Measurements from ENCODE around the gene LATS2. TPM values are rescaled to one million over a fixed set of nuclear protein-coding genes. Genes with fewer than 3 reads are reported as not detected.

LATS2 gene
- total RNA-seq, 2 experiments from 2014 or later = 2.3 to 2.4 TPM

- no peak for DNase-seq
- no peak for ATAC-seq (ENCODE audit: low read depth)
- Mint-ChIP-seq H3K27me3 (peaks cover 3% of the 10 kb centered on the region), H3K4me1 (no peaks in the 10 kb centered on the region), H3K27ac (no peak overlapping the region), H3K36me3 (no peaks in the 10 kb centered on the region), H3K9me3 (no peaks in the 10 kb centered on the region), H3K4me3 (no peak overlapping the region)
- POLR2A ChIA-PET = no interaction called here
Observed at GRCh38 chr13:20995245-20995838, 66.0 kb downstream of the LATS2 start.

- Mint-ChIP-seq H3K4me1 (no peaks in the 10 kb centered on the region), H3K27me3 (peaks cover 3% of the 10 kb centered on the region), H3K27ac (no peak overlapping the region), H3K4me3 (no peak overlapping the region), H3K36me3 (no peaks in the 10 kb centered on the region), H3K9me3 (no peaks in the 10 kb centered on the region)
- ATAC-seq (ENCODE audit: low read depth) (no peak), DNase-seq (no peak)
- POLR2A ChIA-PET = no interaction called here
Observed at GRCh38 chr13:20994441-20994821, 67.0 kb downstream of the LATS2 start.

GRCh38 chr13:20993661-20994440 is 67.5 kb downstream of the LATS2 start:
- Mint-ChIP-seq H3K27ac (no peak overlapping the region), H3K36me3 (no peaks in the 10 kb centered on the region), H3K4me3 (no peak overlapping the region), H3K27me3 (peaks cover 3% of the 10 kb centered on the region), H3K9me3 (no peaks in the 10 kb centered on the region), H3K4me1 (no peaks in the 10 kb centered on the region)
- POLR2A ChIA-PET = no interaction called here
- DNase-seq (no peak), ATAC-seq (ENCODE audit: low read depth) (no peak)

- Mint-ChIP-seq H3K4me3 (no peak overlapping the region), H3K27ac (no peak overlapping the region), H3K36me3 (no peaks in the 10 kb centered on the region), H3K27me3 (peaks cover 3% of the 10 kb centered on the region), H3K4me1 (no peaks in the 10 kb centered on the region), H3K9me3 (no peaks in the 10 kb centered on the region)
- POLR2A ChIA-PET = no interaction called here
- no peak for ATAC-seq (ENCODE audit: low read depth)
- no peak for DNase-seq
Observed at GRCh38 chr13:20993211-20993610, 68.2 kb downstream of the LATS2 start.

- Mint-ChIP-seq H3K4me3 (no peak overlapping the region), H3K27ac (no peak overlapping the region)
- POLR2A ChIA-PET = interaction anchor here (0.7 kb wide), 1 partner anchor 238 kb away, joined by 6 read pairs; no protein-coding TSS in a partner anchor
Observed at GRCh38 chr13:20991741-20992520, 69.5 kb downstream of the LATS2 start.

GRCh38 chr13:20990910-20991525 is 70.4 kb downstream of the LATS2 start:
- no peaks in the 10 kb centered on the region for H3K36me3 Mint-ChIP-seq
- peaks cover under 1% of the 10 kb centered on the region for H3K4me1 Mint-ChIP-seq
- no peak overlapping the region for H3K27ac Mint-ChIP-seq
- ATAC-seq (ENCODE audit: low read depth) (no peak), DNase-seq (no peak)
- H3K9me3 Mint-ChIP-seq = no peaks in the 10 kb centered on the region
- H3K27me3 Mint-ChIP-seq = peaks cover 3% of the 10 kb centered on the region
- POLR2A ChIA-PET = no interaction called here
- no peak overlapping the region for H3K4me3 Mint-ChIP-seq

More at GRCh38 chr13:20991741-20992520, 69.5 kb downstream of the LATS2 start:
- DNase-seq = no peak
- Mint-ChIP-seq H3K9me3 (no peaks in the 10 kb centered on the region), H3K27me3 (peaks cover 3% of the 10 kb centered on the region), H3K4me1 (no peaks in the 10 kb centered on the region), H3K36me3 (no peaks in the 10 kb centered on the region)
- ATAC-seq (ENCODE audit: low read depth) = no peak

- H3K4me3 Mint-ChIP-seq = no peak overlapping the region
- no peak for ATAC-seq (ENCODE audit: low read depth)
- DNase-seq = no peak
- H3K27ac Mint-ChIP-seq = no peak overlapping the region
- POLR2A ChIA-PET = no interaction called here
- H3K27me3 Mint-ChIP-seq = no peaks in the 10 kb centered on the region
- no peaks in the 10 kb centered on the region for H3K36me3 Mint-ChIP-seq
- no peaks in the 10 kb centered on the region for H3K9me3 Mint-ChIP-seq
- H3K4me1 Mint-ChIP-seq = peaks cover 2% of the 10 kb centered on the region
Observed at GRCh38 chr13:20989656-20990321, 71.6 kb downstream of the LATS2 start.

- ATAC-seq (ENCODE audit: low read depth) = no peak
- H3K4me1 Mint-ChIP-seq = peaks cover 2% of the 10 kb centered on the region
Observed at GRCh38 chr13:20988909-20989655, 72.3 kb downstream of the LATS2 start.

GRCh38 chr13:20988033-20988908 is 73.1 kb downstream of the LATS2 start:
- no peak for DNase-seq
- no peaks in the 10 kb centered on the region for H3K27me3 Mint-ChIP-seq
- no peak overlapping the region for H3K27ac Mint-ChIP-seq
- H3K36me3 Mint-ChIP-seq = no peaks in the 10 kb centered on the region
- H3K9me3 Mint-ChIP-seq = no peaks in the 10 kb centered on the region
- ATAC-seq (ENCODE audit: low read depth) = no peak
- H3K4me3 Mint-ChIP-seq = no peak overlapping the region
- peaks cover 2% of the 10 kb centered on the region for H3K4me1 Mint-ChIP-seq
- POLR2A ChIA-PET = no interaction called here

More at GRCh38 chr13:20988909-20989655, 72.3 kb downstream of the LATS2 start:
- H3K27ac Mint-ChIP-seq = no peak overlapping the region
- DNase-seq = no peak
- H3K36me3 Mint-ChIP-seq = no peaks in the 10 kb centered on the region
- H3K4me3 Mint-ChIP-seq = no peak overlapping the region
- POLR2A ChIA-PET = no interaction called here
- no peaks in the 10 kb centered on the region for H3K9me3 Mint-ChIP-seq
- no peaks in the 10 kb centered on the region for H3K27me3 Mint-ChIP-seq

GRCh38 chr13:20987599-20987998 is 73.8 kb downstream of the LATS2 start:
- POLR2A ChIA-PET = no interaction called here
- Mint-ChIP-seq H3K4me1 (peaks cover 2% of the 10 kb centered on the region), H3K36me3 (no peaks in the 10 kb centered on the region), H3K4me3 (no peak overlapping the region), H3K27me3 (no peaks in the 10 kb centered on the region), H3K27ac (no peak overlapping the region), H3K9me3 (no peaks in the 10 kb centered on the region)
- DNase-seq (no peak), ATAC-seq (ENCODE audit: low read depth) (no peak)

- no peaks in the 10 kb centered on the region for H3K36me3 Mint-ChIP-seq
- no peak for ATAC-seq (ENCODE audit: low read depth)
- POLR2A ChIA-PET = no interaction called here
- no peak for DNase-seq
- H3K4me1 Mint-ChIP-seq = peaks cover 2% of the 10 kb centered on the region
- no peaks in the 10 kb centered on the region for H3K9me3 Mint-ChIP-seq
- H3K27me3 Mint-ChIP-seq = no peaks in the 10 kb centered on the region
- H3K27ac Mint-ChIP-seq = no peak overlapping the region
- H3K4me3 Mint-ChIP-seq = no peak overlapping the region
Observed at GRCh38 chr13:20984879-20985278, 76.5 kb downstream of the LATS2 start.

GRCh38 chr13:20983386-20983785 is 78.0 kb downstream of the LATS2 start:
- Mint-ChIP-seq H3K36me3 (no peaks in the 10 kb centered on the region), H3K27ac (no peak overlapping the region), H3K27me3 (no peaks in the 10 kb centered on the region), H3K9me3 (no peaks in the 10 kb centered on the region), H3K4me1 (peaks cover 2% of the 10 kb centered on the region), H3K4me3 (no peak overlapping the region)
- no peak for ATAC-seq (ENCODE audit: low read depth)
- POLR2A ChIA-PET = no interaction called here
- DNase-seq = no peak

Measured in activated naive CD8-positive, alpha-beta T cell treated with anti-CD3 and anti-CD28 coated beads, Interleukin-2, amount 10 ng/mL, durations not matched to agents 7 days and 5 days (primary cell).